ENCODE measurements around the gene SPRED2.

SPRED2 gene

DNA sequence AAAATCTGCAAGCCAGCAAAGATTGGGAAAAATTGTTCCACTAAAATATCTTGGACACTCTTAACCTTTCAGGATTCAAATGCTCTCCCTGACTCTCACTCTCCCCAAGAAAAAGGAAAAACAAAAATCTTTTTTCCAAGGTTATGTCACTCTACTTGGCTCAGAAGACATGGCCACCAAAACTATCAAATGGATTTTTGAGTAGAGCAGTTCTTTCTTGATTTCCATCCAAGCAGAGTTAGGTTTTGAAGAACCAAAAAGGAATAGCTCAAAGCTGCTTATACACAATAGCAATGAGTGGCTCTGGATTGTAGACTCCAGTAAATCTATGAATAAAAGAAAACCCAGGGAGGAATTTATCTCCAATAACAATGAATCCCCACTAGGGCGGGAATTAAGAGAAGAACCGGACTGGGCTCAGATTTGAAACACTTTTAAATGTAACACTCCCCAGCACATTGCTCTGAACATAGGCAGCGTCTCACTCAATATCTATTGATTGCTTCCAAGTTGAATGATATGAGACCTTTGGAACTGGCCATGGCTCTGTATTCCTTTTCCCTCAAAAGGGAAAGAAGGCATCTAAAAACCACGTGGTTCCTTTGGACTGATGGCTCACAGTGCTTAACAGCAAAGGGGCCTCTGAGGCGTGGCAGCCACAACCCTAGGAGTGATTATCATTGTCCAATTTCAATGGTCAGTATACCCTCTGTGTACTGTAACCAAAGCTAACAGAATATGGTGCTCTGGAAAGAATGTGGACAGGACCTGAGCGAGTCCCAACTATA, 68.3 kb downstream of the SPRED2 start:
- DNase-seq: no peak

DNA sequence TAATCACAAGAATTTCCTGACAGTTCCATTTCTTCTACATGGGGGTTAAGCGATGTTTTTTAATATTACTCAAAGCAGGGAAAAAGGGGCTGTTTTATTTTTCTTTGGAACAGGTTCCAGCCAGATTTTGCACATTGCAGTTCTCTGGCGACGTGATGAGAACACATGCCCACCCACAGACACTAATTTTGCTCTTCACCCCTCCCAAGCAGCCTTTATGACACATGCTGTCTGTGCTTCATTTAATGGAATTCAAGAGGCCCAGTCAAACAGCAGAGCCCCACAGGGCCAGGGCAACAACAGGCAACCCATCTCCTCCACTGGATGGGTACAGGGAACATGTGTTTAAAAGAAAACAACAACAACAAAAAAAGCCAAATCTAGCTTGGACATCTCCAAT, 70.8 kb downstream of the SPRED2 start:
- no peak for DNase-seq

DNA sequence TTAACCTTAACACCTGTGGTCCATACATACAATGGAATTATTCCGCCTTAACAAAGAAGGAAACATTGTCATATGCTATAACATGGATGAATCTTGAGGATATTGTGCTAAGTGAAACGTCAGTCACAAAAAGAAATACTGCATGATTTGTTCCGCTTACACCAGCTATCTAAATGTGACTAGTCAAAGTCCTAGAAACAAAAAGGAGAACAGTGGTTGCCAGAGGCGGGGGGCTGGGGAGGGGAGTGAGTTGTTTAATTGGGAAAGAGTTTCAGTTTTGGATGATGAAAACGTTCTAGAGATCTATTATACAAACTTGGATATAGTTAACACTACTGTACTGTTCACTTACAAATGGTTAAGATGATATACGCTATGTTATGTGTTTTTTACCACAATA, 72.0 kb downstream of the SPRED2 start:
- DNase-seq: no peak

DNA sequence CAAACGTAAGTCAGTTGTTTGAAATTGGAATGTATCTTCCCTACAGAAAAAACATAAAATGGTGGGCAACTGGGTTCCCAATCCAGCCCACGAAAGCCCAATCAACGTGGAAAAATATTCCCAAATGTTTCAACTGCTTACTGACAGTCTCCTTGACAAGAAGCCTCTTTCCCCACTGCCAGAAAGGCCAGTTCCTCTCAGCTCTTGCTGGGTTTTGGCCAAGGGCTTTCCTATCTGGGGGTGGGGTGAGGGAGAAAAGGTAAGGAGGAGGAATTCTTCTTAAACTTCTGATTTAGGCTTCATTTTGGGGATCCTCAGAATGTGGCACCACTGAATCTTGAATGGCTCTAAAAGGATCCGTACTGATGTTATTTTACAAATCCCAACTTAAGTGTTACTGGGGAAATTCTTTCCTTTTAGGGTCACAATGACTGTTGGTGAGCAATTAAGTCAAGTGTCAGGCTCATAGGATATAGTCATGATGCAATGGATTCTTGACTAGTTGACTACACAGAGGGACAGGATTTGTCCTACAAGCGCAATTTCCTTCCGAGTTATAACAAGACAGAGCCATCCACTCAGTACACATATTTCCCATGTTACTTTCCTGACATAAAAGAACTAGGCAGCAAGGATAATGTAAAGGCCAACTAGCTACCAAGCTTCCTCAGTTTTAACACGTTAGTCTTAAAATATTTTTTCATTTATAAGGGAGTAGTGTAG, 73.6 kb downstream of the SPRED2 start:
- no peak for DNase-seq

DNA sequence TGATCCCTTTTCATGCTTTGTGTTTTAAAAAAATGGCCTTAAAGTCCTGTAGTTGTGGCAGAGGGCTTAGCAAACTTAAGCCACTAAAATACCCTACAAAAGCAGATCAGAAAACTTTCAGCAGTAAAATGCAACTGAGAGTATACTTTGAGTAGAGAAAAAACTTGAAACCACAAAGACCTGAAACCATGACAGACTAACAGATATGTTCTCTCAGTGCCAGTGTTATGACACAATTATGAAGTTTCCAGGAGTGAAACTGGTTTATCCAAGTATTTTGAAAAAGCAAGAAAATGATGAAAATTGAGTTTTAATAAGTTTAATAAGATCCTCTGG, 74.5 kb downstream of the SPRED2 start:
- no peak for DNase-seq

DNA sequence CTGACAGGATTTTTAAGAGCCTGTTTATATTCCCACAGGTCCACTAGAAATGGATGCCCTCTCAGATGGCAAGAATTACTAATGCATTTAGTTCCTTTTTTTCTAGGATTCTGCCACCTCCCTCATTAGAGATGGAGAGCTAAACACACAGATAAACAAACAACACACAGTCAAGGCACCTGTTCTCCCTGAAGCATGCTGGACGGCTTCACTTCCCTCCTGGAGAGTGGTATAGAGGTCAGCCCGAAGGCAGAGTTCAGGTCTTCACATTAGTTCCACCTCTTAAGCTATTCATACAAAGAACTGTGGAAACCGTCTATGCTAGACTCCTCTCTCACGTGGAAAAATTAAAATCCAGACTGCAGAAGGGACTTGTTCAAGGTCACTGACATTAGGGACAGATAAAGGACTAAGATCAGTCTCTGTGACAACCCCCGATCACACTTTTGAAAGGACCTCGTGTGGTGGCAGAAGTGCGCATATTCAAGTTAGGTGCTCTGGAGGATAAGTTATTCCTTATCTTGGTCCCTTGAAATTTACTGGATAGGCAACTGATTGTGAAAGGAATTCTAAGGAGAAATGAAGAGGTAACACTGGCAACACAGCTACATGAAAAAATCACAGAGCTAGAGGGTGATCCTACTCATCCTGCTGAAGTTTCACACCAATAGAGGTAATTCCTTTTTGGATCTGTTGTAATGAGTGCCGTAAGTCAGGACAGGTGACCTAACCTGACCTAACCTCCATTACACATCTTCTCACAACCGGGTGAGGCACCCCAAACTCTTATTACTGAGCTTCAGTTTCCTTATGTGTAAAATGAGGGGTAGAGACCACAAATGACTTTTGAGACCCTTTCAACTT, 75.1 kb downstream of the SPRED2 start:
- no peak for DNase-seq

DNA sequence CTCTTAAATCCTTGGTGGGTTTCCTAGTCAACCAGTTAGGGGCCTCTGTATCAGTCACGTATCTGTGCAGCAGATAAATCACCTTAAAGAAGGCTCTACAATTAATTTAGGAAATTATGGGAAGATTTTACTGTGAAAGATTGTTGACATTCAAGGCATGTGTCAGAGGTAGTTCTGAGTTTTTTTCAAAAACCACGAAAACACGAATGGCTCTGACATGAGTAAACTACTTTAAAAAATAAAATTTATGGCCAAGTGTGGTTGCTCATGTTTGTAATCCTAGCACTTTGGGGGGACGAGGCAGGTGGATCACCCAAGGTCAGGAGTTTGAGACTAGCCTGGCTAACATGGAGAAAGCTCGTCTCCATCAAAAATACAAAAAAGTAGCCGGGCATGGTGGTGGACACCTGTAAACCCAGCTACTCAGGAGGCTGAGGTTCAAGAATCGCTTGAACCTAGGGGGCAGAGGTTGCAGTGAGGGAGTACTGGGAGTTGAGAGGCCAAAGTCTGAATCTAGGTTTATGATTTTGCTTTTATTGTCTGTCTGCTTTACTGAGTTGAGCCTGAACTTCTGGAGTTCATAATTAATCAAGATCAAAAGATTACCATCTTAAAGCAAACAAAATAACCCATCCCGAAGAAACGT, 77.1 kb downstream of the SPRED2 start:
- no peak for DNase-seq

DNA sequence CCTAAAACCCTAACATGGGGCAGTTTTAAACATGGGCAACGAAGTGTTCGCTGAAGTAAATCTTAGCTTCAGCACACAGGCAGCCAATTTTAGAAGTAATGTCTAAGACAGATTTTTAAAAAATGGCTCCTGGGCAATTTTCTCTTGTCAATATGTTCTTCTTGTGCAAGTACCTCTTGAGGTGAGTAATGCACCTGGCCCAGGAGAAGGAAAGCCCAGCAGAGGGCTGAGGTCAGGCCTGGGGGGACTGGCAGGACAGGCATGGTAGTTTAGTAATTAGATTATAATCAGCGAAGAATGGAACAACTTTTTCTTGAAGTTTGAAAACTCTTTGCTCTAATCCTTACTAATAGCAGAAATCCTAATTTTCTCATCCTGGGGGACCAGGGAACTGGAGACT, 77.6 kb downstream of the SPRED2 start:
- DNase-seq: no peak

DNA sequence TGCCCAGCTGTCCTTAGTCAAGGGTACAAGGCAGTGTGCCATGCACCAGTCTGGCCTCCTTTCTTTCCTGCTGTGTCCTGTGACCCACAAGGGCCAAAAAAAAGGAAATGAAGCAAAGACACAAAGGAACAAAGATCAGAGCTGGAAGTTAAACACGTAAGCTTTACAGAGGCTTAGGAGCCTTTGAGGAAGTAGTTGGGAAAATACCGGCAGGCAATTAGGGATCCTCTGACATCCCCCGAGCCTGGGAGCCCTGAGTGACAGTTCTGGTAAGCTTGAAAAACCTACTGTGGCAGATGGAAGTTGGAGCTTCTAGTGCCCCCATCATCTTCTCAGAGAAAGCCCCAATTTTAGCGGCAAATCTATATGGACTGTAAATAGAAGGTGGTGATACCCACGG, 78.5 kb downstream of the SPRED2 start:
- no peak for DNase-seq

DNA sequence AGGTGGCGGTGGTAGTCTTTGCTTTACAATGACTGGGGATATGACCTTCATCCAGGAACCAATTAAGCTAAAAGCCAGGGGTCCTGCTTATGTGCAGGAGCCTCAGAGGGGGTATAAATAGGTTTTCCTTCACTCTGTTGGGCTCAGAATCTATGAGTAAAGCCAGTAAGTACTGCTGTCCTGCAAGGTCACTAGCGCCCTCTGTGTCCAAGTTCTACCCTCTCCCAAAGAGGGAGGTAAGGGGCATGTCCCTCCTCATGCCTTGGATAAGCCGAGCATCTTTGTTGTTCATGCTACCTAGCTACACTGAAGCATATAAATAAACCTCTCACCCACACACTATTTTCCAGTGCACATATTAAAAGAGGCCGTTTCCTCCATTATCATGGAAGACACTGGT, 79.4 kb downstream of the SPRED2 start:
- no peak for DNase-seq

DNA sequence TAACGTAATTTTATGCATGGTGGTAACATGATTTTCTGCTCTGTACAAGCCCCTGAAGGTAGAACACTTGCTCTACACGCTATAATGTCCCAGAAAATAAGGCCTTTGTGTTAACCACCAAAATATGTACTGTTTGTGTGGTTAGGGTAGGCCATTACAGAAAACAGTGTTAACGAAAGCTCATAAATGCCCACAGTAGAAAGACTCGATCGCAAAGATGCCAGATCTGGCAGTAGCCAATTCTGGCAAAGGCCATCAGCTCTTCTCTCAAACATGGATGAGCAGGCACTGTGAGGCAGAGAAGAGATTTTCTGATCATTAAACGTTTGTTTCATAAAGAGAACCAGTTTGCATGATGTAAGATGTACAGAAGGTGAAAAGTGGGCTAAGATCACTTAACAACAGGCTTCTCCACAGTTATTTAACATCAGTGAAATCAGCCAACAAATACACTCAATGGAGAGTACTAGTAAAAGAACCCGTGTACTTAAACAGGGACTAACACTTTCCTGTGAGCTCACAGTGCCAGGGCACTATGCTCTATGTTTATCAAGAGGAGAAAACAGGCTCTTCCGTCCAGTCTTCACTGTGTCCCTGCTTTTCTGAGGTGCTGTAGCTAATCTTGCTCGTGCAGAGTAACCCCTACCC, 80.3 kb downstream of the SPRED2 start:
- DNase-seq: no peak

DNA sequence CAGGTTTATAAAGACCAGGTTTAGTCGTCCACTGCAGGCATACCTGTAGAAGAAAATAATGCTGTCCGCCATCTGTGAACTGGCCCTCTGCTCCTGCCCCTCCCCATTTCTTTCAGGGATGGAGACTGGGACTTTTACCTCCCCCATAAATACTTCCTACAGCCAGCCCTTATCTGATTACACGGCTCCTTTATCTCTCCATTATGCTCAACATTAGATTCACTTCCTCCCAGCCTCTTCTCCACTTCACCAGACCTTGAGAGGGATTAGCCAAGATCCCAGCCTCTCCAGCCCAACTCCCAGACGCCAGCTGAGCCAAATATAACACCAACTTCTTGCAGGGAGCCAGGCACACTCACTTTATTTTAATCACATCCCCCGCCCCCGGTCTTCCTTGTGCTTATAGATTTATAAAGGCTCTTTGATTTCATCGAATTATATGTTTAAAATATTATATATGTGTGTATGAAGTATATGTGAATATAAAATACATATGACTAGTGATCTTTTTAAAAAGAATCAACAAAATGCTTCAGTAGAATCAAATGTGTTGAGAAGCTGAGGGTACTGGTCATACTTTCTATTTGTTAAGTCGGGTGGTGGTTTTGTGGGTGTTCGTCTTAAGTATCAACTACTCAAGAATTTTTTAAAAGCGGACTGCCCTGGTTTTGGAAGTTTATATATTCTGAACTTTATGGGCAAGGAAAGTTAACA, 81.0 kb downstream of the SPRED2 start:
- no peak for DNase-seq

DNA sequence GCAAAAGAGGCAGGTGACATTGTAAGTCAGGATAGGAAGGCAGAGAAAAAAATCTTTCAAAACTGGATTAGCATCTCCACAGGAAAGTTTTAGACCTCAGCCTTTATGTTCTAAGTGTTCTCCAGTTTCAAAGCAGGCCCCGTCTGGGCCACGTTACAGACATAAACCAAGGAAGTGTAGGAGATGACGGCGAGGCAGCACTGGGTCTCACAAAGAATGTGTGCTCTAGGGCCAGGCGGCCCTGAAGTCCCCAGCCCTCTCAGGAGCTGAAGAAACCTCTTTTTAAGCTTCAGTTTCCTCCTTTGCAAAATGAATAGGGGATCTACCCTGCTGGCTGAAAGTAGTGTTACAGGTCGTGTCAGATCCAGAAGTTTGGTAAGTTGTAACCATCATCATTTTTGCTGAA, 81.7 kb downstream of the SPRED2 start:
- DNase-seq: no peak

DNA sequence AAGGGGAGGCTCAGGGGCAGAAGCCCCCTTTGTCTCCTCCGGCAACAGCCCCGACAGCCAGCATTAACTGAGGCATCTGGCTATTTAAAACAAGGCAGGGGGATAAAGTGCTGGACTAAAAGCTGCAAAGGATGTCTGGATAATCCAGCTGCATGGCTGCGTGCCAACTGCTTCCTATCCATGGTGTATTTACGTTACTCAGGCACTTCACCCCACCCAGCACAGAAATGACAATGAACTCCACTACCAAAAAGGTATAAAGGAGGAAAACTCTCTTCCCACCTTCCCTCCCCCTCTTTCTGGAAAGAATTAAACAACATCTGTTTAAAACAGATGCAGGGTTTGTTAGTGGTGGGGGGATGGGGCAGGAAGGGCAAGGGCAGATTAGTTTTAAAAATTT, 82.5 kb downstream of the SPRED2 start:
- peak; percentile 81 for DNase-seq

DNA sequence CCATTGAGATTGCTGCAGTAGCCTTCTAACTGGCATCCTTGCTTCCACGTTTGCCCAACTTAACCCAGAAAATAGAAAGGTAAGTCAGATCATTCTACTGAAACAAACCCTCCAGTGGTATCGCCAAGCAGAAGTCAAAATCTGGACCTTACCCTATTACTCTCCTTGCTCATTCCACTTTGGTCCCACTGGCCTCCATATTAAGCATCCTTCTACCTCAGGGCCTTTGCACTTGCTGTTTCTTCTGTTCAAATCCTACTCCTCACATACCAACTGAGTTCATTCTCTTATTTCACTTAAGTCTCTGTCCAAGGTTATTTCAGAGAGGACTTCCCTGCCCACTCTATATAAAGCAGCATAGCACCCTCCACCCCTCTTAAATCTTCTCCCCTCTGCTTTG, 84.5 kb downstream of the SPRED2 start:
- DNase-seq: no peak

DNA sequence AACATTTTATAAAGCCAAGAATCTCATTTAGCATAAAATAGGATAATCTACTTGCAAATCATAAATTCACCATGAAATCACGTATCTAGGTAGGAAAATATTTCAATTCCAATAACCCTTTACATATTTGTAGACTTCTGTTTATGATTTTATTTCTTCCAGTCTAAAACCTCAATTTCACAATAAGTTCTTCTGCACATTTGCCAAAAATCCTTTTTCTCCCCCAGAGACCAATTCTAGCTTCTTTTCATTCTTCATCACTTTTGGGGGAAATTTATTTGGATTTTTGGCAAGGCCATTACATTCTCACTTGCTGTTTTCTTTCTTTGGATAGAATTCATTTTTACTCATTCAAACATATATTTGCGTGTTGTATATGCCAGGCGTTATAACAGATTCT, 86.8 kb downstream of the SPRED2 start:
- no peak for DNase-seq

DNA sequence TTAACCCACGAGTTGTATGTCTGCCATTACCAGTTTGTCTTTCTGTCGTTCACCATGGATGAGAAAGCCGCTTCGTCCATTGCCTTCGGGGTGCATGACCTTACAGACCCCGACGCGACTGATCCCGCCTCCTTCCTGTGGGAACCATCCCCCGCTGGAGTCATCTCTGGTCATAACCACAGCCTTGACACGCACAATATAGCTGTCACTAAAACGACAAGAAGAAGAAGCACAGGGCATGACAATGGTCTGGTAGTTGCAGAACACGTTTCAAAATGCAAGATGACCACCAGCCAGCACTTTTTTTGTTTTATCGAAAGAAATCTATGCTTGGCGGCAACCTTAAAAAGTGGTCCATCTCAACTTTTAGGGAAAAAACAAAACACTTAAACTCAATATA, 87.7 kb downstream of the SPRED2 start:
- no peak for DNase-seq

DNA sequence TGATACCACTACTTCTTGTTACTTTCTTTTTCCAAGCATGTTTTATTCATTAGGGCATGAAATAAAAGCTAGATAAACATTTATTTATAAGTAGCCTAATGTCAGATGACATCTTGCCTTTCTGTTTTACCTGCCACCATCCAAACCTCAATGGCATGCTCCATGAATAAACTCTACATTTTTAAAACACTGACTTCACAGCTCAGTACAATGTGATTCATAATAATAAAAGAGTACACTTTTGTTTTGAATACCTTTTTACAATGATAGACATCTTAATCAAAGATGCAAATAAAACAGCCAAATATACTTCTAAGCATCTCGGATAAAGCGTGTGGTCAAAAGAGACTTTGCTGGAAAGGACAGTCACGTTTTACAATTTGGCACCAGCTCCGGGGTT, 88.2 kb downstream of the SPRED2 start:
- DNase-seq: no peak

DNA sequence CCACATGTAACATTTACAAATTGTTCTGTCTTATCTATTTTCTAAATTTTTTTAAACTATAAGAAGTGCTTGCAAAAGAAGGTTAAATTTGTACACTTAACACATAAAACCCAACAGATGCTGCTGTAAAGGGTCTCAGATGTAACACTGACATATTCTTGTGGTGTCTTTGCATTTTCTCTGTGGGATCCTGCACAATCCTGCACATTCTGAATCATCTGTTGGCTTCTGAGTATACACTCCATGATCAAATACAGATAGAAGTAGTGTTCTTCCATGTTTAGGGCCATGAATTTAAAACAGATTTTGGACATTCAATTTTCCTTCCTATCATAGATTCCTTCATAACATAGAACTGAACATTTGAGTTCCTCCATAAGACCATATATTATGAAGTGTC, 89.0 kb downstream of the SPRED2 start:
- no peak for DNase-seq

DNA sequence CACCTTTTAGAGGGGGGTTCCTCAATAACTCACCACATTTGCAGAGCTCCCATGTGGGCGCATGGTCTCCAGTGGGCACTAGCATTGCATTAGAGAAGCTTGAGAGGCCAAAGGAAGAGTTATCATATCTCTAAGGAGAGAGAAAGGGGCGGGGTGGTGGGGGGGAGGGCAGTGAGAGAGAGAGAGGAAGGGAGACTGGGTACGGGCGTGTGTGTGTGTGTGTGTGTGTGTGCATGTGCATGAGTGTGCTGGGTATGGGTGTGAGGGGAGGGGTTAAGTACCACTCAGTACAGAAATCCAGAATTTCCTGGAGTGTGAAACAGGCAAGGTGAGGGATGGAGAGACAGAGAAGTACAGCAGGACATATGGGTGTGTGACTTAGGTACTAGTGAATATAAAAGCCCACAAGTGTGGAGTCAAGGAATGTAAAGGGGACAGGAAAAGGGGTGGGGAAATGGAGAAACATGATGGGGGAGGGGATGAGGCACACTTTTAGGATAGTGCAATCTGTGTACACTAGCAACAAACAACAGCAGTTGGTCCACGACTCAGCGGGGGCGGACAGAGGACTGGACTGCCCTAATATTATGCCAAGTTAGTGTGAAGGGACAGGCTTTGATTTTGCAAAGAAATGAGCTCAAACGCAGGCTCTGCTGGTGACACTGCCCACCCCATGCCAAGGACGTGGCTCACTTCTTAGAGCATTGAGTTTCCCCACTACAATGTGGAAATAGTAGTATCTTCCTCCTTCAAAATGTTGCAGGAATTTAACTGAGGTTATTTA, 91.3 kb downstream of the SPRED2 start:
- no peak for DNase-seq

DNA sequence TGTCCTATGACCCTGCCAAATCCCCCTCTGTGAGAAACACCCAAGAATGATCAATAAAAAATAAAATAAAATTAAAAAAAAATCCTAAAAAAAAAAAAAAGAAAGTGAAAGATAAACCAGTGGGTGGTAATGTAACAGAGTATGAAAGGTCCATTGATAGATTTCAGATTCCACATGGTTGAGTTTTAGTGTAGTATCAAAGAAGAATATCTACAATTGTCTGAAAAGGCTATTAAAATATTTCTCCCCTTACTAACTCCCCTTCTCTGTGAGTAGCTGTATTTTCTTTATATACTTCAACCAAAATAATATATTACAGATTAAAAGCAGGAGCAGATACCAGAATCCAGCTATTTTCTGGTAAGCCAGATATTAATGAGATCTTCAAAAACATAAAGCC, 92.8 kb downstream of the SPRED2 start:
- DNase-seq: no peak

All from left hindlimb (tissue), 1 donor.